Fibroblast of gingiva (primary cell): ENCODE results near the gene FAM110D.

Experiments
- DNase-seq: peaks from one replicate; pipeline ENCODE4 v3.0.0-alpha.2; 2011; ENCODE audit warnings: low read depth

Gene FAM110D

DNA sequence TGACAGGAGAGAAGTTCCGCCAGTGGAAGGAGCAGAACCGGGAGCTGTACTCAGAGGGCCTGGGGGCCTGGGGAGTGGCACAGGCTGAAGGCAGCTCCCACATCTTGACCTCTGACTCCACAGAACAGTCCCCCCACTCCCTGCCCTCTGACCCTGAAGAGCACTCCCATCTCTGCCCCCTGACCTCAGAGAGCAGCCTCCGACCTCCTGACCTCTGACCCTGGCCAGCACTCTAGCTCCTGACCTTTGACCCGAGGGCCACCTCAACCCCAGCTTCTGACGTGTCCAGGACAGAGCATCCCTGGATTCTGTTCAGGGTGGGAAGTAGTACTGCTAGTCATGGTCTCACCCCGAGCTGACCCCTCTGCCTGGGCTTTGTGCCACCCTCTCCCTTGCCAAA lies 30.5 kb downstream of the FAM110D start:
- no peak for DNase-seq

DNA sequence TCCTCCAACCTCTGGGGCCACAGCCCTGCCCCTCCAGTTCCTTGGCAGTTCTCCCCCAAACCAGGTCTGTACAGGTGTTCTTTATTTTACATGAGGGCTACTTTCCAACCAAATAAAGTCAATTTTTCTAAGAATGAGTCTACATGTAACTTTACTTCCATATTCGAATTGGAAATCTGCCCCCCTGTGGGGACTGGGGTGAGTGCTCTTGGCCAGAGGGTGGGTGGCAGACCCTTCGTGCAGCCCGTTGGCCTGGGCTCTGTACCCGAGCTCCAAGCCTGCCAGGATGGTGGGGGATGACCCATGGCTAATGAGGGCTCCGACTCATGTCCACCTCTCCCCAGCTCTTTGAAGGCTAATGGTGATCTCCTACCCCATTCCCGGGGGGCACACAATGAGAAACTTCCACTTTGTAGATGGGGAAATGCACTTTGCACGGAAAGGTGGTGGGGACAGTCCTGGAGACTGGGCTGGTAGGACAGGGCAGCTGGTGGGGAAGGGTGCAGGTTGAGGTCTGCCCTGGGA lies 30.9 kb downstream of the FAM110D start:
- no peak for DNase-seq

DNA sequence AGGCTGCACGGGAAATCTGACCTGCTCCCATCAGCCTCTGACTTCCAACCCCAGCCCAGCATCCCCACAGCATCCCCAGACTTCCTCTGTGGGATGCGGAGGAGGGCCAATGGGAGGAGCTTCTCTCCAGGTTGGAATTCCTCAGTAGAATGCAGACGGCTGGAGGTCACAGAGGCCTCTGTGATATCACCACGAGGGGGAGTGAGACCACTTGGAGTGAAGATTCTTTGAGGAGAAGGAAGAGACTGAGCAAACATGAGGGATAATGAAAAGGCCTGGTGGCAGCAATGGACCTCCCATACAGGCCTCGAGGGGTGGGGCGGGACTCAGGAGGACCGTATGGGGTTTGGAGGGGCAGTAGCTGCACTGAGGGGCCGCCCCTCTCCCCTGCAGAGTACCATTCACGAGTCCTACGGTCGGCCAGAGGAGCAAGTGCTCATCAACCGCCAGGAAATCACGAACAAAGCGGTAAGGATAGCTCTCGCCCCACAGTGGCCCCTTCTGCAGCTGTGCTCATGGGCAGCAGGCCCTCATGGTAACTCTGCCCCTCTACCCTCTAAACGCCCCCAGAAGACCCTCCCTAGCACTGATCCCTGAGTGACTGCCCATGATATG lies 31.6 kb downstream of the FAM110D start, which contains the start of gene CATSPER4:
Gene CATSPER4, plus strand, starts transcription at position 230 of the 615 bp plus-strand sequence. Its CDS starts 26 bp downstream, at position 256.
- DNase-seq: no peak

DNA sequence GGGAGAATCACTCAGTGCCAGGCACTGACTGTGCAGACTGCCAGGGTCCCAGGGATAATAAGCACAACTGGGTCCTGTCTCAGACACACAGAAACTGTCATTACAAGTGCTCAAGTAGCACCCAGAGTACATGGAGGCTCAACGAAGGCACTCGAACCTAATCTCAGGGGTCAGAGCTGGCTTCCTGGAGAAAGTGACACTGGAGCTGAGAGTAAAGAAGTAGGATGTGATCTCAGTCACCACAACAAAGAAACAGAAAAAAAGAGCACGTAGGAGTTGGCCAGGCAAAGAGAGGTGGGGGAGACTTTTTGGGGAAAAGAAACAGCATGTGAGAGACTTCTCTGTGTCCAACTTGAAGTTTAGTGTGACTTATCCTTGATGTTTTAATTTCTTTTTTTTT lies 32.9 kb downstream of the FAM110D start:
- DNase-seq: no peak

DNA sequence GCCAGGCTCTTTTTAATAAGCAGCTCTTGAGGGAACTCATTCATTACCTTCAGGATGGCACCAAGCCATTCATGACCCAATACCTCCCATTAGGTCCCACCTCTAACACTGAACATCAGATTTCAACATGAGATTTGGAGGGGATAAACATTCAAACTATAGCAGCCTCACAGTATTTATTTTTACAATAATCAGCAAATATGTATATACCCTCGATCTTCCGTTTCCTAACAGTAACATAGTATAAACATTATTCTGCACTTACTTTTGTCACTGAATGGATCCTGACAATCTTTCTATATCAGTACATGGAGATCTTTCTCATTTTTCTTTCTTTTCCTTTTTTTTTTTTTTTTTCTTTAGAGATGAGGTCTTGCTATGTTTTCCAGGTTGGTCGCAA lies 36.9 kb downstream of the FAM110D start:
- DNase-seq: no peak

DNA sequence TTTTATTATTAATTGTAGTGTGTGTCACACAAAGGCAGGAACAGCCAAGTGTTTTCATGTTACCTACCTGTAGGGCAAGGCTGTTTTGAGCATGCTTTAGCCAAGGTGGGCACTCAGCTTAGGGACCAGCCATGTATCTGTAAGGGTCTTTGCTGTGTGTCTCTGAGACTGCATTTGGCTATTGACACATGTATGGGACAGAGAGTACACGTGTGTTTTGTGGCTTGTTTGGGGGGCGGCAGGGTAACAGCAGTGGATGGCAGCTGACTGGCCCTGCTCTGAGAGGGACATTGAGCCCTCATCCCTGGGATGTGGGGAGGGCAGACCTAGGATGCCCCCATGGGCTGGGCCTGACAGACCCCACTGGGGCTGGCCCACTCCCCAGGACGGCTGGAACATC lies 38.4 kb downstream of the FAM110D start:
- no peak for DNase-seq

DNA sequence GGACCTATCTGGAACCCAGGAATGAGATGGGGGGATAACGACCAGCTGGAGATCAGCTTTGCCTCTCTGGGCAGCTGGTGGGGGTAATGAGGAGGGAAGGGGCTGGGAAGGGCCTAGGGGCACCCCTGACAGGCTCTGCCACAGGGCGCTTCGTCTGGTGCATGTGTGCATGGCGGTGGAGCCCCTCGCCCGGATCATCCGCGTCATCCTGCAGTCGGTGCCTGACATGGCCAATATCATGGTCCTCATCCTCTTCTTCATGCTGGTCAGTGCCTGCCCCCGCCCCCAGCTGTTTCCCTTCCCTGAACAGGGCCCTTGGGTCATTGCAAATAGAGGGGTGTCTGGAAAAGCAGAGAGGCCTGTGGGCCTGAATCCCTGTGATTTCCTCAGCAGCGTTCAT lies 38.9 kb downstream of the FAM110D start:
- no peak for DNase-seq

DNA sequence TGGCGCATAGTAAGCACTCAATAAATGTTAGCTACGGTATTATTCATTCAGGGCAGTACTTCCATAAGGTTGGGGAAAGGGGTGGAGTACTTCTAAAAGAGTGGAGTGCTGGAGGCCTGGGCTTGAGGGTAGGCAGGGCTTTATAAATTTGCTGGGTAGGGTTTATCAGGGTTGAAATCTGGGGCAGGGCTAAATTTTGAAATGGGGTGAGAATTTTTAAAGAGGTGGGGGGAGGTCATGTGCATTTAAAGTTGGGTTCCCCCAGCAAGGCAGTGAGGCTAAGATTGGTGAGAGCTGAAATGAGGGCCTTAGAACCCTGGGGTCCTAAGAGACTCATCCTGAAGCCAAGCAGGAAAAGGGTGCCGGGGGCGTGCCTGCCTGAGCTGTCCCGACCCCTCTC lies 41.5 kb downstream of the FAM110D start:
- DNase-seq: no peak

DNA sequence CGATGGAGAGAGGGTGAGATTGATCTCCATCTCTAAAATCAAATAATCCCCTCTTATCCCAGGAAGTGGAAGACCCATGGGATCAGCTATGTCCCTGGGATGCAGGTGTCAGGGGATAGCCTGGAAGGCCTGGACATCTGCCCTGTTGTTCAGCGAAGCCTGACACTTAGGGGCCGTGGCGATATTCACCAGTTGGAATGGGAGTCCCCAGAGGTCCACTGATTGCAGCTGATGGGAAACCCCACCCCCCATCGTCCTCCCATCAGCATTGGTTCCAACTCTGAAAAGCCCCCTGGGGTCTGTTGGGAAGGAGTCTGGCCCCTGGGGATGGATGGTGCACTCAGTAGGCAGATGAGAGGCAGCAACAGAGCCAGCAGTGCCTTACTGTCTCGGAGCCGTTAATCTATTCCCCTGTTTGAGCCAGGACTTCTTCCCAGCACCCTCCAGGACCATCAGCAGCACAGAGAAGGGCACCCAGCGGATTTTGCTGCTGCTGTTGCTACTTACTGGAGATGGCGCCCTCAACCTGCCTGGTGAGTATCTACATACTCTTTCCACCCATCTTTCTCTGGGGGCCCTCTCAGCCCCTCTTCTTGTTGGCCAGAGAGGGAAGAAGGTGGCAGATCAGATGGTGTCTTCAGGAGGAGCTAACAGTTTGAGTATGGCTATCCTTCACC lies 44.9 kb downstream of the FAM110D start:
- no peak for DNase-seq

DNA sequence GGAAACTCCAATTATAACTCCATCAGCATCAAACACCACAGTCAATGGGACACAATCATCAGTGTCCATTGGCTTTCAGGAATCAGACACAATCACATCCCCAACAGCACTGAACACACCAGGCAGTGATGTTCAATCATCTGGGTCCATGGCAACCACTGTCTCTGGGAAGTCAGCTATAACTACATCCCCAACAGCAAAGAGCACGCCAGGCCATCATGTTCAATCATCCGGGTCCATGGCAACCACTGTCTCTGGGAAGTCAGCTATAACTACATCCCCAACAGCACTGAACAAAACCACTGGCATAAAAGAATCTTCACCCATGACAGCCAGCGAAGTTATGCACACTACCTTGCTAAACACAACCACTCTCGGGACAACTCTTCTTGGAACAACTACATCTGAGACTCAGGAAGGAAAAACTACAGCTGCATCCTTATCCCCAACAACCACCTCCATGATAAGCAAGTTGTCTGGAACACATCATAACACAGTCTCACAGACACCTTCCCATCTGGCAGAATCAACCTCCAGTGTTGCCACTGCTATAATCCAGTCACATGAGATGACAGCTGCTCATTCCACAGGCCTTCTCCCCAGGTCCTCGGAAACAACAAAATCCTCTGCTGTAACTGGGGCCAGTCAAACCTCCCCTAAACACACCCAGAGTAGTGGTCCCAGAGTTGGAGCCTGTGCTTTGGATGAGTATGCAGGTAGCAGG lies 51.4 kb downstream of the FAM110D start:
- DNase-seq: no peak

DNA sequence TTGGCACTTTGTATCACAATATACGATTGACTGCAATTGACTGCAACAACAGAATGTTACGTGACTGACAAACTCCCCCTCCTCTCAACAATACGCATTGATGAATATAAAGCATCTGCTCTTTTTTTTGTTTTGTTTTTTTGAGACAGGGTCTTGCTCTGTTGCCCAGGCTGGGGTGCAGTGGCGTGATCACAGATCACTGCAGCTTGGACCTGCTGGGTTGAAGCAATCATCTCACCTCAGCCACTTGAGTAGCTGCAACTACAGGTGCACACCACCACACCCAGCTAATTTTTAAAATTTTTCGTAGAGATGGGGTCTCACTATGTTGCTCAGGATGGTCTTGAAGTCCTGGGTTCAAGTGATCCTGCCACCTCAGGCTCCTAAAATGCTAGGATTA lies 53.8 kb downstream of the FAM110D start:
- no peak for DNase-seq

DNA sequence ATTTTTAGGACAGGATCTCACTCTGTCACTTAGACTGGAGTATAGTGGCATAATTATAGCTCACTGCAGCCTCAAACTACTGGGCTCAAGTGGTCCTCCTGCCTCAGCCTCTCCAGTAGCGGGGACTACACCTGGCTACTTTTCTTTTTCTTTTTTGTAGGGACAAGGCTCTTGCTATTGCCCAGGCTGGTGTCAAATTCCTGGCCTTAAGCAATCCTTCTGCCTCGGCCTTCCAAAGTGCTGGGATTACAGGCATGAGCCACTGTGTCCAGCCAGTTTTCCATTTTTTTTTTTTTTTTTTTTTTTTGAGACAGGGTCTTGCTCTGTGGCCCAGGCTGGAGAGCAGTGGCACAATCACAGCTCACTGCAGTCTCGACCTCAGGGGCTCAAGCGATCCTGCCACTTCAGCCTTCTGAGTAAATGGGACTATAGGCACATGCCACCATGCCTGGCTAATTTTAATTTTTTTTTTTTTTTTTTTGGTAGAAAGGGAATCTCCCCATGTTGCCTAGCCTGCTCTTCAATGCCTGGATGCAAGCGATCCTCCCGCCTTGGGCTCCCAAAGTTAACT lies 54.5 kb downstream of the FAM110D start:
- no peak for DNase-seq
